ENCODE measurements around the gene TNK2.
"Not testable (repeated sequence)": the region's sequence is repeated elsewhere in the genome, so short reads cannot be mapped to it uniquely, and the experiment has no call there.

Gene TNK2

GRCh38 chr3:195822131-195822696 is 86.1 kb downstream of the TNK2 start:
- DNase-seq (ENCODE audit: low read depth, low spot score) = no peak

DNA sequence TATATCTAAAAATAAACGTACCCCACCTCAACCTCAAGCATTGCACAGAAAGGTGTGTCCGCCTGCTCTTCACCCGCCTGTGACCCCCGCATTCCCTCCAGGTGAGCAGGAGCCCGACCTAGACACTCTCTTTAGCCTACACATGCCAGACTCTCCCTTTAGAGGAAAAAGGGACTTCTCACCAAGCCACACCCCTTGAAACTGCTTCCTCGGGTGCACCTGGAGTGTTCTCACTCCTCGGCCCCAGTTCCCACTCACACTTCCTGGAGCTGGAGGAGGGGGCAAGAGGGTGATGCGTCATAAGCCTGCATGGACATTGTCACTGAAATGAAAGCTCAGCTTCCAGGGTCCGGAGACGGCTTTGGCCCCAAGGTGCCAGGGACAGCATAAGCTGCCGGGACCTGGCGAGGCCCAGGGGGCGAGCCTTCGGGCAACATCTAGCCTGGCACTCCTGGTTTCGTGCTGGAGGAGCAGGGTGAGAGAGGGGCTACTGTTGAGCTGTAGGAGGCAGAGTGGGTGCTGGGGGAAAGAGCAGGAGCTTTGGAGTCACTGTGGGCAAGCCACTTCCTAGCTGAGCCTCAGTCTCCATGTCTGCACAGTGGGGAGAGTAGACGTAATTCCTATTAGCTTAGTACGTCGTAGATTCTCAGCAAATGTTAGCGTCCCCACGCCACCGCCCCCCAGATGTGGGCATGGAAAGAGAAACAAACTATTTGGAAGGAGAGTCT is 86.8 kb downstream of the TNK2 start:
- no peak for DNase-seq (ENCODE audit: low read depth, low spot score)

DNA sequence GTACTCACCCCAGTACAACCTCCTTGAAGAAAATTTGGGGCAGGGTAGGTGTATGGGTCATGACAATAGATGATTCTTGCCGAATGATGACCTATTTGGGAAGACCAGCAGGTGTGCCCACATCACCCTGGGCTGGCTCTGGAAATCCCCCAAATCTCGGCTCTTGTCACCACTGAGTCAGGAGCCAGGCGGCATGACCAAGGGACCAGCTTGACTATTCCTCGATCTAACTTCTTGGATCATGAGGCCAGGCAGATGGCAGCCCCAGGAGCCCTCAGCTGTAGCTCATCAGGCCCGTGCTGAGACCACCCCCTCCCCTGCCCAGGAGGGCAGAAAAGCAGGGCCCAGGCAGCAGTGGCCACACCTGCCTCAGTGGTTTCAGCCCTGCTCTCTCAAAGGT is 87.5 kb downstream of the TNK2 start:
- no peak for DNase-seq (ENCODE audit: low read depth, low spot score)

DNA sequence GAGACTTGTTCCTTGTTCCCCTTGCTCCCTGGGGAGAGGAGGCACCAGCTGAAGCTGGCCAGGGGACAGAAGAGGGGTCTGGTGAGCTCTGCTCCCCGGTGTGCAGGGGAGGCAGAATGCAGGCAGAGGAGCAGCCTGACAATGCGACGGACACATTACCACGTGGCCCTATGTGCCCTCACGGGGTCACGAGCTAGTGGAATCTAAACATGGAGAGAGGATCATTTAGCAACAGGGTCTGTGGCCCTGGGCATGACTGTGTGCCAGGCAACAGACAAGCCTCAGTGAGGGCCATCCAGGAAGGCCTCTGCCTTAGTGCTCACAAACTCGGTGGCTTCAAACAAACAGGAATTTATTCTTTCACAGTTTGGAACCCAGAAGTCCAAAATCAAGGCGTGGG is 88.2 kb downstream of the TNK2 start:
- DNase-seq (ENCODE audit: low read depth, low spot score) = no peak

- no peak for DNase-seq (ENCODE audit: low read depth, low spot score)
These were observed 90.0 kb downstream of the TNK2 start for GRCh38 chr3:195818301-195818700.

DNA sequence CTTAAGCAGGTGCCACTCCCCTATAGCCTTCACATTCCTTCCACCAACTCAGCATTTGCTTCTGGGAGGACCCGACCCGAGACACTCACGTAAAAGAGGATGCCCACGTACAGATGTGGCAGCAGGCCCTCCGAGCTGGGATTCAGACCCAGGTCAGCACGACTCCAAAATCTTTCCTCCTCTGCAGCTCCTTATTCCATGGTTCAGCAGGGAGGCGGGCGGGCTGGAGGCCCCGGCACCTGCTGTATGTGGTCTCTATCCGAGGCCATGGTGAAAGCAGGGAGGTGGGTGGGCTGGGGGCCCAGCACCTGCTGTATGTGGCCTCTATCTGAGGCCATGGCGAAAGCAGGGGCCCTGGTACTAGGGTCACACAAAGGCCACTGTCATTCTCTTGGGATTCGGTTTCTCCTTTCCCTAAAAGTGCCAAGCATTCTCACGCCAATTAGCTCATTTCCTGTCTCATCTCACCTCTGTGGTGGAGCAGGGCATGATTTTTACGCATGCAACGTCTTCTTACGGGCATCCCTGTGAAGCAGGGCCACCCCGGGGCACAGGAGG is 90.7 kb downstream of the TNK2 start:
- no peak for DNase-seq (ENCODE audit: low read depth, low spot score)

DNA sequence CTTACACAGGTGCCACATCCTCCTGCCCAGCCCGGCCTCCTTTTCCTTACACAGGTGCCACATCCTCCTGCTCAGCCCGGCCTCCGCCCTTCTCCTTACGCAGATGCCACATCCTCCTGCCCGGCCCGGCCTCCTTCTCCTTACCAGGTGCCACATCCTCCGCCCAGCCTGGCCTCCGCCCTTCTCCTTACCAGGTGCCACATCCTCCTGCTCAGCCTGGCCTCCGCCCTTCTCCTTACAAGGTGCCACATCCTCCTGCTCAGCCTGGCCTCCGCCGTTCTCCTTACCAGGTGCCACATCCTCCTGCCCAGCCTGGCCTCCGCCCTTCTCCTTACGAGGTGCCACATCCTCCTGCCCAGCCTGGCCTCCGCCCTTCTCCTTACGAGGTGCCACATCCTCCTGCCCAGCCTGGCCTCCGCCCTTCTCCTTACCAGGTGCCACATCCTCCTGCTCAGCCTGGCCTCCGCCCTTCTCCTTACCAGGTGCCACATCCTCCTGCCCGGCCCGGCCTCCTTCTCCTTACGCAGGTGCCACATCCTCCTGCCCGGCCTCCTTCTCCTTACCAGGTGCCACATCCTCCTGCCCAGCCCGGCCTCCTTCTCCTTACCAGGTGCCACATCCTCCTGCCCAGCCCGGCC is 92.0 kb downstream of the TNK2 start:
- not testable (repeated sequence) for DNase-seq (ENCODE audit: low read depth, low spot score)

GRCh38 chr3:195815169-195815771 is 93.1 kb downstream of the TNK2 start:
- no peak for DNase-seq (ENCODE audit: low read depth, low spot score)

DNA sequence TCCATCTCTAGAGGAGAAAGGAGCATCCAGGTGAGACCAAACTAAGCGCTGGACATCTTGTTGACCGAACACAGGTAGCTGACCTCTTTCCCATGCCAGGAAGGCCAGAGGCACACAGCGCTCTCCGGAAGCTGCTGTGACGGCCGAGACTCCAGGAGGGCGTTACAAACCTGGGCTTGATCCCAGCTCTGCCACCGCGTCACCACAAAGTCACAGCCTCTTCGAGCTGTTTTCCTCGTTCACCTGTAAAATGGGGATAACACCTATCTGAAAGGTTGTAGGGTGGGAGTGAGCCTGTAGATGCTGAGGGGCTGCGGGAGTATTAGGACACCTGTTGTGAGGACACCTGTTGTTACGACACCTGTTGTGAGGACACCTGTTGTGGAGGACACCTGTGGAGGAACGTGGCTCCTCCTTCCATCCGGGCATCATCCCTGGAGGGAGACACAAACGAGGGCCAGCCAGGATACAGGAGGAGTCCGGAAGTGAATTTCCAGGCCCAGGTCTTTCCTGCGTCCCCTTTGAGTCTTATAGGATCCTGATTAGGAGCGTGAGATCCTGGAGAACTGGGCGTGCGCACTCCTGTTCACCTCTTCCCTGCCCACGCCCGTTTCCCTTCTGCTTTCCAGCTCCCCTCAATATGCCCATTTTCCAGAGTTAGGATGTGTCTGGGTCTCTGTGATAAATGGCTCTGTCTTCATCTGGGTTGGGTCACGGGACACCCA is 94.3 kb downstream of the TNK2 start:
- no peak for DNase-seq (ENCODE audit: low read depth, low spot score)

Data from brain pericyte (primary cell).